22Rv1 (cell line): ENCODE measurements around the gene AUTS2.

Source experiments
- H3K27ac ChIP-seq: fragments of 450-650 bp; 2 replicates; pipeline ENCODE4 v1.5.1; 2017
- CTCF ChIP-seq: fragments of 450-650 bp; IDR thresholded peaks from 2 replicates; pipeline ENCODE4 v1.5.1; 2017; ENCODE audit warnings: mild to moderate bottlenecking
- ZFX ChIP-seq: fragments of 450-650 bp; IDR thresholded peaks from 2 replicates; pipeline ENCODE4 v1.6.1; 2017; ENCODE audit warnings: antibody characterized with exemption, borderline replicate concordance

AUTS2 gene

DNA sequence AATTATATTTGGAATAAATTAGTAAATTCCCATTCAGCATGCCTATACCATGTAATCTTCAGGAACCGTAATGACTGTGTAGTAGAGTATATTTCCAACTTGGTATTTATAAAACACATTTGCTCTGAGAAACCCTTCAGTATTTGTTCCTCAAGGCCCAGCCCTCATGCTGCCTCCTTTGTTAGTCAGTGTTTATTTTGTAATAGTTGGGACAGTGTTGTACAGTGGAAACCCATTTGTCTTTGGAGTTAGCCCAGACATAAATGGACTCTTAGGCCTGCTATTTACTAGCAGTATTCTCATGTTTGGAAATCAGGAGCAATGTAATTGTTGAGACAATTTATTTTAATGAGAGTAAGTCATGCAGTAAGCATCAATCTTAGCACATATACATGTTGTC is 686.9 kb downstream of the AUTS2 start:
- H3K27ac ChIP-seq: no peak overlapping the region
- TF ChIP-seq CTCF (no peak), ZFX (no peak)

DNA sequence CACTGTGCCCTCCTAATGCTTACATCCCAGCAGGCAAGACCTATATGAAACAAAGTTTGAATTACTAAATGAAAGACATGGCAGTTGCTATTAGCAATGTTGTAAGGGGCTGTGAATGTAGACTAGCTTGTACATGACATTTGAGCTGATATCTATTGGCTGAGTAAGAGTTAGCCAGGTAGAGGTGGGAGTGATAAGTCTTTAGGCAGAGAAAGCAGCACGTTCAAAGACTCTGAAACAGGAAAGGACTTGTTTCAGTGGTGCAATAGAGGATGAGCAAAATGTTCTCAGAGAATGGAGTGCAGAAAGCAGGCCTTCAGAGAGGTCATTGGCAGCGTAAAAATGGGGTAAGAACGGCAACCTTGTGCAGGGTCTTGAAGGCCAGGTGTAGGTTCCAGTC is 687.6 kb downstream of the AUTS2 start:
- TF ChIP-seq CTCF: no peak
- TF ChIP-seq ZFX: no peak
- no peak overlapping the region for H3K27ac ChIP-seq

GRCh38 chr7:70288781-70289456 is 690.6 kb downstream of the AUTS2 start:
- TF ChIP-seq CTCF (no peak), ZFX (no peak)
- H3K27ac ChIP-seq: no peak overlapping the region

DNA sequence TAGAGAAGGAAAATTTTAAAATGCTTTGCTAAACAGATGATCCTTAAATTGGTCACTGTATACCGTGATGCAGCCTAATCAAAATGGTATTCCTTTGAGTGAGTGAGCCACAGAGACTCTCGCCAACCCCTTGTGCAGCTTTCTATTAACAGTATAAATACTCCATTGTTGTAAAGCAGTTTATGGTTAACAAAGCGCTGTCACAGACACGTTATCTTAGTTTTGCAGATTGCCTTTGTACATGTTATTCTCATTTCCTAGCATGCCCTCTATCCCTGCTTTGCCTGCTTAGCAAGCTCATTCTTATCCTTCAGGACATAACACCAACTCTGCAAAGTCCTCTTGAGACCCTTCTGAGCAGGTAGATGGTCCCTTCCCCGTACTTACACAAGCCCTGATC is 694.4 kb downstream of the AUTS2 start:
- TF ChIP-seq CTCF: no peak
- no peak for TF ChIP-seq ZFX
- no peak overlapping the region for H3K27ac ChIP-seq

DNA sequence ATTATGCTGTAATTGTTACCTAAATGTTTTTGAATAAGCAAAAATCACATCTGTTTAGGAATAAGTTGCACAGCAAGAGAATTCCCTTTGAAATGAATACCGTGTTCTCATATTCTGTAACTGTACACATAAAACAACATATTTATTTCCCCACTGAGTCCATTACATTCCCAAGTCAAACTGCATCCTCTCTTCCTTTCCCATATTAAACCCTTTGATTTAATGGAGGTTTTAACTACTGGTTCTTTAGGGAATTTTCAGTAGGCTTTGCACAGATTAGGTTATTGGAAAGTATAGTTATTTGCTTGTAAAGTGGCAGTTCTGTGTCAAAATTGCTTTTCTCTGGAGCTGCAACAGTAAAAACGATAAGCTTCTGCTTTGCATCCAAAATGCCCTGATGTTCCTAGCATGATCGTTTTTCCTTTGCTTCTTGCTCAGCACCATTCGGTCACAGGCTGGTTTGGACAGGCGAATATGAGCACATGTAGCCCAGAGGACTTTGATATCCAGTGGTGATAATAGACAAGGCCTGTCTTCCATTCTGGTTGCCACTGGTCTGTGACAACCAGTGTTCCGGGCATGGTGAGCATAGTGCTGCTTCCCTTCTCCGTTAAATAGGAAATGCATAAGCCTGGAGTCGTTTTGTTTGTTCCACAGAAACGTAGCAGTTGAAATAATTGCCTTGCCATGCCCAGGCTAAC is 696.1 kb downstream of the AUTS2 start:
- no peak overlapping the region for H3K27ac ChIP-seq
- no peak for TF ChIP-seq CTCF
- no peak for TF ChIP-seq ZFX

- no peak overlapping the region for H3K27ac ChIP-seq
- TF ChIP-seq ZFX: no peak
- no peak for TF ChIP-seq CTCF
Observed at GRCh38 chr7:70298780-70299471, 700.7 kb downstream of the AUTS2 start.

DNA sequence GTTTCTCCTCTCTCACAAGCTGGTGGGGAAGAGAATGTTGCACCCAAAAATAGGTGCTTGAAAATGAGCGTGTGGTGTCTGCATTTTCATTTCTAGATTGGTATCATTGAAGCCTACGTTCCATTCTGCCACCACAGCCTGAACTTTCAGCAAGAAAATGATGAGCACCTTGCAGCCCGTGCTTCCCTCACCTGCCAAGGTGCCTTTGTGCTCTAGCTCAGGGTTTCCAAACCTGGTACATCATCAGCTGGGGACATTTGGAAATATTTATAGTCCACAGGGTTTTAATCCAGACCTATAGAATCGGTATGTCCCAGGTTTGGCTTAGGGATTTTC is 701.2 kb downstream of the AUTS2 start:
- H3K27ac ChIP-seq: no peak overlapping the region
- TF ChIP-seq CTCF (no peak), ZFX (no peak)
